ENCODE results near the gene CIAPIN1. TPM values are rescaled to one million over a fixed set of nuclear protein-coding genes. Genes with fewer than 3 reads are reported as not detected.

Gene CIAPIN1
- total RNA-seq, 1 experiment from 2014 or later, result 68.5 TPM

GRCh38 chr16:57391708-57392107, 55.5 kb downstream of the CIAPIN1 start:
- RAD21 ChIA-PET (ENCODE audit: low non-redundant PET in 1 of 2, low total read pairs in 2 of 2, uncharacterized antibody in 2 of 2, unreplicated experiment in 2 of 2), result no interaction called here
- no peak overlapping the region for H3K27ac ChIP-seq (ENCODE audit: low read depth, low read length)
- ATAC-seq (no peak), DNase-seq (ENCODE audit: low read depth, low spot score) (no peak)
- TF ChIP-seq TCF7L2 (IDR thresholded peaks at IDR 0.05; ENCODE audit: borderline replicate concordance, extremely low read depth, insufficient read depth, insufficient read length), result no peak
- TF ChIP-seq EZH2 (IDR thresholded peaks at IDR 0.05), result no peak
- TF ChIP-seq POLR2A (IDR thresholded peaks at IDR 0.05; ENCODE audit: borderline replicate concordance, extremely low read depth, insufficient read depth, insufficient read length), result no peak
- no peak for TF ChIP-seq EGR1 (IDR thresholded peaks at IDR 0.05; ENCODE audit: low read depth)
- no peak for TF ChIP-seq ATF3 (IDR thresholded peaks at IDR 0.05)
- no peak for TF ChIP-seq CEBPB (IDR thresholded peaks at IDR 0.05; ENCODE audit: low read depth)
- TF ChIP-seq YY1 (IDR thresholded peaks at IDR 0.05; ENCODE audit: extremely low read depth, insufficient replicate concordance, low read depth, low read length), result no peak
- H3K4me3 ChIP-seq (replicated peaks in 1 of 2; ENCODE audit: low read depth in 1 of 2, low read length in 2 of 2), result no peak overlapping the region
- POLR2A ChIA-PET, result interaction anchor here (0.6 to 0.7 kb wide), 2 partner anchors 36 to 401 kb away, joined by 3 read pairs; no protein-coding TSS in a partner anchor
- H2AFZ ChIP-seq (ENCODE audit: low read depth, low read length, poor library complexity, severe bottlenecking), result no peak overlapping the region
- H3K4me1 ChIP-seq (ENCODE audit: control insufficient read depth in 1 of 2, insufficient read depth in 2 of 2, low read length in 2 of 2), result no peaks in the 10 kb centered on the region
- H3K27me3 ChIP-seq (ENCODE audit: insufficient read depth, low read length), result 0 out of 2 replicates have a peak, but pooled peaks cover 3% of the 10 kb centered on the region
- no peaks in the 10 kb centered on the region for H3K9me3 ChIP-seq (ENCODE audit: control insufficient read depth in 1 of 2, insufficient read depth in 1 of 2, low read depth in 1 of 2, low read length in 2 of 2)
- intact Hi-C loops (cut with micrococcal nuclease), result no loop called here
- H3K9me2 ChIP-seq (ENCODE audit: insufficient read depth), result no peaks in the 10 kb centered on the region
- H3K79me2 ChIP-seq (ENCODE audit: insufficient read depth, low read length), result no peaks in the 10 kb centered on the region
- H4K20me1 ChIP-seq (ENCODE audit: insufficient read depth), result no peaks in the 10 kb centered on the region
- no peak overlapping the region for H3K9ac ChIP-seq (ENCODE audit: low read length)
- no peak overlapping the region for H3K4me2 ChIP-seq (ENCODE audit: low read length)
- BruUV-seq (replicated peaks), result no TSS peak
- H3K36me3 ChIP-seq (ENCODE audit: control insufficient read depth in 1 of 2, insufficient read depth in 2 of 2, low read length in 2 of 2), result no peaks in the 10 kb centered on the region
- CTCF ChIA-PET, result interaction anchor here (0.7 to 1.0 kb wide), 2 partner anchors 75 to 477 kb away, joined by 3 read pairs; no protein-coding TSS in a partner anchor

GRCh38 chr16:57391300-57391699, 55.9 kb downstream of the CIAPIN1 start:
- no peaks in the 10 kb centered on the region for H3K9me2 ChIP-seq (ENCODE audit: insufficient read depth)
- CTCF ChIA-PET, result interaction anchor here (0.7 to 1.0 kb wide), 2 partner anchors 74 to 478 kb away, joined by 3 read pairs; no protein-coding TSS in a partner anchor
- H3K4me3 ChIP-seq (replicated peaks in 1 of 2; ENCODE audit: low read depth in 1 of 2, low read length in 2 of 2), result no peak overlapping the region
- no TSS peak for BruUV-seq (replicated peaks)
- 0 out of 2 replicates have a peak, but pooled peaks cover 3% of the 10 kb centered on the region for H3K27me3 ChIP-seq (ENCODE audit: insufficient read depth, low read length)
- no peak overlapping the region for H3K27ac ChIP-seq (ENCODE audit: low read depth, low read length)
- H4K20me1 ChIP-seq (ENCODE audit: insufficient read depth), result no peaks in the 10 kb centered on the region
- no peaks in the 10 kb centered on the region for H3K36me3 ChIP-seq (ENCODE audit: control insufficient read depth in 1 of 2, insufficient read depth in 2 of 2, low read length in 2 of 2)
- H2AFZ ChIP-seq (ENCODE audit: low read depth, low read length, poor library complexity, severe bottlenecking), result no peak overlapping the region
- RAD21 ChIA-PET (ENCODE audit: low non-redundant PET in 1 of 2, low total read pairs in 2 of 2, uncharacterized antibody in 2 of 2, unreplicated experiment in 2 of 2), result no interaction called here
- no peak for ATAC-seq
- no peak overlapping the region for H3K4me2 ChIP-seq (ENCODE audit: low read length)
- no peak for TF ChIP-seq CEBPB (IDR thresholded peaks at IDR 0.05; ENCODE audit: low read depth)
- TF ChIP-seq CBX3 (IDR thresholded peaks at IDR 0.05; ENCODE audit: low read depth), result no peak
- TF ChIP-seq SP1 (IDR thresholded peaks at IDR 0.05; ENCODE audit: low read depth), result no peak
- no peak for TF ChIP-seq ZFX (IDR thresholded peaks at IDR 0.05)
- no peak for TF ChIP-seq RAD21 (IDR thresholded peaks at IDR 0.05; ENCODE audit: low read depth)
- intact Hi-C loops (cut with micrococcal nuclease), result no loop called here
- no peak for DNase-seq (ENCODE audit: low read depth, low spot score)
- no peaks in the 10 kb centered on the region for H3K9me3 ChIP-seq (ENCODE audit: control insufficient read depth in 1 of 2, insufficient read depth in 1 of 2, low read depth in 1 of 2, low read length in 2 of 2)
- H3K79me2 ChIP-seq (ENCODE audit: insufficient read depth, low read length), result no peaks in the 10 kb centered on the region
- H3K9ac ChIP-seq (ENCODE audit: low read length), result no peak overlapping the region
- H3K4me1 ChIP-seq (ENCODE audit: control insufficient read depth in 1 of 2, insufficient read depth in 2 of 2, low read length in 2 of 2), result no peaks in the 10 kb centered on the region
- POLR2A ChIA-PET, result interaction anchor here (0.7 kb wide), 1 partner anchor 402 kb away, joined by 3 read pairs; no protein-coding TSS in a partner anchor
